Osteoblast (primary cell): ENCODE measurements around the gene ANTXRL. TPM values are rescaled to one million over a fixed set of nuclear protein-coding genes. Genes with fewer than 3 reads are reported as not detected.
"Not testable (repeated sequence)": the region's sequence is repeated elsewhere in the genome, so short reads cannot be mapped to it uniquely, and the experiment has no call there.

Experiments used
- DNase-seq: peaks from one replicate; pipeline ENCODE4 v3.0.0; 2011; ENCODE audit warnings: low spot score, mixed read lengths; ENCODE audit not compliant: insufficient read length; ENCODE audit errors: missing footprints
- H2AFZ ChIP-seq: 2 replicates; pipeline ENCODE4 v1.6.0; 2011; ENCODE audit warnings: mild to moderate bottlenecking, low read length
- H3K27ac ChIP-seq: 2 replicates; pipeline ENCODE4 v1.5.1; 2011; ENCODE audit warnings: mild to moderate bottlenecking, low read depth, low read length, moderate library complexity
- H3K27me3 ChIP-seq: 2 replicates; pipeline ENCODE4 v1.6.0; 2012; ENCODE audit warnings: mild to moderate bottlenecking, control low read depth, inconsistent platforms, low read length, moderate library complexity; ENCODE audit not compliant: insufficient read depth
- H3K36me3 ChIP-seq: 2 replicates; pipeline ENCODE4 v1.5.1; 2011; ENCODE audit warnings: mild to moderate bottlenecking, low read length, control low read depth, moderate library complexity; ENCODE audit not compliant: insufficient read depth
- H3K4me1 ChIP-seq: 2 replicates; pipeline ENCODE4 v1.5.1; 2011; ENCODE audit warnings: mild to moderate bottlenecking, low read length, control low read depth, moderate library complexity; ENCODE audit not compliant: insufficient read depth
- H3K4me2 ChIP-seq: 2 replicates; pipeline ENCODE4 v1.6.0; 2011; ENCODE audit warnings: mild to moderate bottlenecking, low read length; ENCODE audit not compliant: insufficient read depth
- H3K4me3 ChIP-seq: fragments of 200-600 bp; sonication (generic); 3 replicates; pipeline ENCODE4 v1.5.1; 2012; ENCODE audit warnings: mild to moderate bottlenecking, low read length, inconsistent platforms; ENCODE audit not compliant: insufficient read depth
- H3K79me2 ChIP-seq: 2 replicates; pipeline ENCODE4 v1.6.0; 2012; ENCODE audit warnings: mild to moderate bottlenecking, low read length, control low read depth, inconsistent platforms; ENCODE audit not compliant: insufficient read depth
- H3K9me3 ChIP-seq: 2 replicates; pipeline ENCODE4 v1.5.1; 2011; ENCODE audit warnings: low read depth, low read length, control low read depth
- H4K20me1 ChIP-seq: 2 replicates; pipeline ENCODE4 v1.6.0; 2012; ENCODE audit warnings: mild to moderate bottlenecking, low read length, control low read depth; ENCODE audit not compliant: insufficient read depth
- total RNA-seq: library from RNA; depleted of rRNA; stranded (reverse); fragments of >200 nt; gene quantifications from 2 replicates; pipeline ENCODE4 v1.2.3, GENCODE V29; 2012
- TF ChIP-seq, protein P1 (sequence below): IDR thresholded peaks from 2 replicates; pipeline ENCODE4 v1.5.1; 2011; ENCODE audit warnings: mild to moderate bottlenecking, low read depth, low read length, moderate library complexity; ENCODE audit errors: extremely low read depth

Gene ANTXRL
- total RNA-seq, 1 donor, result not detected

DNA sequence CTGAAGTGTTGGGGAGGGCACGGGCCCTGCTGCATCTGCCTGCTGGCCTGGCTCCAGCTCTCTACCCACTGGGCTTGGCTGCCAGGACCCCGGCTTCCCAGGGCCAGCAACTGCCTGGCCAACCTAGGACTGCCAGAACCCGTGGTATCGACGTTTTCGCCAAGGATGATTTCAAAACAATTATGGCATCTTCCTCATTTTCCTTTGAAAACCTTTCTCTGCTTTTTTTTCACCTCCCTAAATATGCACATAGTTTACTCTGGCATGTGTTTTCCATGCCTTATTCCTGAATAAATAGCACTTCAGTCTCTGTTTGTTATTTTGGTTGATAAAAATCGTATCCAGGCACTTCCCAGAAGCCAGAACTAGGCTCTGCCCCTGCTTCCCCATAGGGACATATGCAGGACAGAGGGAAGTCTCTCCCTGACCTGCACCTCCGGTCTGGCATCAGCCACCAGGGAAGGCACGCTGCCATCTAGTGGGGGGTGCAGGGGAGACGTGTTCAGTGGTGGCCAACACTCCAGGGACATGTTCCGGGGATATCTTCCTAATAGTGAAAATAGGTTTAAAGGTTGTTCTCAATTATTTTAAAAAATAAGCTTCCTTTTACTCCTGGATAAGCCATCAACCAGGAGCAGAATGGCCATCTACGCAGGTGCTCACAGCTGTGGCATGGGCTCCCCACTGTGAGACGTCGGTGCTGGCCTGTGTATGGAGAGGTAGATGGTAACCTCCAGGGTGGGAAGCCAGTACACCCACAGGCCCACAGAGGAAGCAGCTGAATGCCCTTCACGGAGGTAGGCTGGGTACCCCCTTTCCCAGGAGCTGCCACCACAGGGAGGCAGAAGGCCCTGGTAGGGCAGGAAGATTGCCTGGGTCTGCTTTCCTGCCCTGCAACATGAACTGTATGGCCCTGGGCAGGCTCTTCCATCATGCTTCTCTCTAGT lies 30.7 kb upstream of the ANTXRL start:
- no peak overlapping the region for H3K4me2 ChIP-seq
- no peaks in the 10 kb centered on the region for H4K20me1 ChIP-seq
- no peaks in the 10 kb centered on the region for H3K4me1 ChIP-seq
- DNase-seq, result no peak
- H2AFZ ChIP-seq, result peak overlapping the region; percentile 9
- H3K27me3 ChIP-seq, result peaks cover 11% of the 10 kb centered on the region
- H3K79me2 ChIP-seq, result no peaks in the 10 kb centered on the region
- TF ChIP-seq, protein P1, sequence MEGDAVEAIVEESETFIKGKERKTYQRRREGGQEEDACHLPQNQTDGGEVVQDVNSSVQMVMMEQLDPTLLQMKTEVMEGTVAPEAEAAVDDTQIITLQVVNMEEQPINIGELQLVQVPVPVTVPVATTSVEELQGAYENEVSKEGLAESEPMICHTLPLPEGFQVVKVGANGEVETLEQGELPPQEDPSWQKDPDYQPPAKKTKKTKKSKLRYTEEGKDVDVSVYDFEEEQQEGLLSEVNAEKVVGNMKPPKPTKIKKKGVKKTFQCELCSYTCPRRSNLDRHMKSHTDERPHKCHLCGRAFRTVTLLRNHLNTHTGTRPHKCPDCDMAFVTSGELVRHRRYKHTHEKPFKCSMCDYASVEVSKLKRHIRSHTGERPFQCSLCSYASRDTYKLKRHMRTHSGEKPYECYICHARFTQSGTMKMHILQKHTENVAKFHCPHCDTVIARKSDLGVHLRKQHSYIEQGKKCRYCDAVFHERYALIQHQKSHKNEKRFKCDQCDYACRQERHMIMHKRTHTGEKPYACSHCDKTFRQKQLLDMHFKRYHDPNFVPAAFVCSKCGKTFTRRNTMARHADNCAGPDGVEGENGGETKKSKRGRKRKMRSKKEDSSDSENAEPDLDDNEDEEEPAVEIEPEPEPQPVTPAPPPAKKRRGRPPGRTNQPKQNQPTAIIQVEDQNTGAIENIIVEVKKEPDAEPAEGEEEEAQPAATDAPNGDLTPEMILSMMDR, result peak; percentile 27
- no peak overlapping the region for H3K4me3 ChIP-seq
- H3K9me3 ChIP-seq, result no peaks in the 10 kb centered on the region
- H3K36me3 ChIP-seq, result no peaks in the 10 kb centered on the region
- no peak overlapping the region for H3K27ac ChIP-seq

DNA sequence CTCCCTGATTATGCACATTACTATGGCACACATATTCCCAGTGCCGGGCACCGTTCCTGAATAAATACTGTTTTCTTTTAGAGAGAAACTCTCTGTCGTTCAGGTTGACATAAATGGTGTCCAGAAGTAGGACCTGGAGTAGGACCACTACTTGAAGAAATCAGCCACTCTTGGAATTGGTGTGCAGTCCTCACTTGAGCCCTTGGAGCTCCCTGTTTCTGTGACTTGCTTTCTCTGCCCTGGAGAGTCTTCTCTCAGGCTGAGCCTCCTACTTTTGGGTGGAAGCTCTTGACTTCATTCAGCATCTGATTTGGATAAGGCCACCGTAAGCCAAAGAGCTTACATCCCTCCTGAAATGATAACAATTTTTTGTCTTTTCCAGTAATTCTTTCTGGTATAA lies 29.7 kb upstream of the ANTXRL start:
- Histone ChIP-seq H3K27me3 (peaks cover 11% of the 10 kb centered on the region), H2AFZ (no peak overlapping the region)

DNA sequence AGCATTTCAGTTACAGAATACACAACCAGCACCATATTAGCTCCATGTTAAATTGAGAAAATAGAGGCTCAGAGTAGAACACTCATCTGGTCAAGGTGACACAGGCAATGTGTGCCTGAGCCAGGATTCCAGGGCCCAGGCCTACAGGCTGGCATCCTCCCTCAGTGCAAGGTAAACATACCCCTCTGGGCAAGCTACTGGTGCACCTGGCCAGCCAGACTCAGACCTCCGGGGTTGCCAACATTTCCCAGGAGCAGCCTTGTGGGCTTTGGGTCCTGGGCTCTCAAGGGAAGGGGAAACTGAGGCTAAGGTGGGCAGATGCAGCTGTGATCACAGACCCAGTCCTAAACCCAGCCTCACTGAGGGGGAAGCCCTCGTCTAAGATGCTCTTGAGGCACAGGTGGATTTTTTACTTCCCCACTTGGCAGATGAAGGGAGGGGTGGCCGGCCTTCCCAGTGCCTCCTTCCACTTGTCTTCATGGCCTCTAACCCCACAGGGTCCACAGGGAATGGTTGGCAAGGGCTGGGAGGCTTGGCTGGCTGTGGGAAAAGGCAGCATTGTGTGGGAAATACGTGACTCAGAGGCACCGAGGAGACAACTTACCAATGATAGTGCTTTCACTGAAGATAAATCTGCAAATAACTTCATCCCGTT lies 23.8 kb upstream of the ANTXRL start:
- H3K4me3 ChIP-seq, H3K4me2 ChIP-seq, DNase-seq, H4K20me1 ChIP-seq, H3K4me1 ChIP-seq, H3K9me3 ChIP-seq, H3K36me3 ChIP-seq, H3K27me3 ChIP-seq, H2AFZ ChIP-seq, H3K27ac ChIP-seq, H3K79me2 ChIP-seq: not testable (repeated sequence)

More for the DNA sequence above, 29.7 kb upstream of the ANTXRL start:
- Histone ChIP-seq H3K9me3 (no peaks in the 10 kb centered on the region), H3K4me1 (no peaks in the 10 kb centered on the region), H3K36me3 (no peaks in the 10 kb centered on the region), H3K4me2 (no peak overlapping the region), H3K4me3 (no peak overlapping the region), H3K79me2 (no peaks in the 10 kb centered on the region), H3K27ac (no peak overlapping the region), H4K20me1 (no peaks in the 10 kb centered on the region)
- TF ChIP-seq, protein P1, result no peak
- DNase-seq, result no peak

DNA sequence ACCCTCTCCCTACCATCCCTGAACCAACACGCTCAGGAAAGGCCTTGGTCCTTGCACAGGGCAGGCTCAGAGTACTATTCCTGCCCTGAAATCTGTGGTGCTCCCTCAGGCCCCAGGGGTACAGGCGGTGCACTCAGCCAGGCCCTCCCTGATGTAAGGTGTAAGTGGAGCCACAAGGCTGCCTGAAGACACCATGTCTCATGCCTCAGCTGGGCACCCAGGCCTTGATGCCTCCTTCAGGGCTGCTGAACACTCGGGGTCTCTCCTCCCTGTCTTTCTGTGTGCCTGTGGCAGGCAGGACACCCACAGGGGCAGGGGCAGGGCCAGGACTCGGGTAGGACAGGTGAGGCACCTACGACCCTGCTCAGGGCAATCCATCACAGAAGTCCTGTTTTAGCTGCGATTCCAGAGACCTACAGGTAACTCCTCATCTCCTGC lies 22.9 kb upstream of the ANTXRL start:
- no peaks in the 10 kb centered on the region for H3K9me3 ChIP-seq
- TF ChIP-seq, protein P1, result no peak
- no peaks in the 10 kb centered on the region for H3K79me2 ChIP-seq
- no peak overlapping the region for H3K4me2 ChIP-seq
- no peaks in the 10 kb centered on the region for H3K36me3 ChIP-seq
- DNase-seq, result no peak
- H3K4me1 ChIP-seq, result no peaks in the 10 kb centered on the region
- H2AFZ ChIP-seq, result no peak overlapping the region
- no peaks in the 10 kb centered on the region for H4K20me1 ChIP-seq
- H3K4me3 ChIP-seq, result no peak overlapping the region
- no peak overlapping the region for H3K27ac ChIP-seq
- peaks cover under 1% of the 10 kb centered on the region for H3K27me3 ChIP-seq
